Endothelial cell of umbilical vein (primary cell): Measurements from ENCODE around the gene LAMB2. TPM values are rescaled to one million over a fixed set of nuclear protein-coding genes. Genes with fewer than 3 reads are reported as not detected.

Experiments used
- BruUV-seq: library from RNA; stranded (reverse); fragments of 400-500 nt; replicated peaks from 2 replicates; lab custom pipeline; 2021; lab: Mats Ljungman, UMichigan
- CTCF ChIA-PET: fragments of 300-600, 350-600 bp; sonication (Branson Sonifier 250); formaldehyde crosslinking; loops from one replicate; lab custom pipeline; 2021; ENCODE audit warnings: antibody characterized with exemption, inconsistent platforms; lab: Charles Lee
- POLR2A ChIA-PET: fragments of 300-600, 350-600 bp; sonication (Branson Sonifier 250); formaldehyde crosslinking; loops from one replicate; lab custom pipeline; 2021; ENCODE audit warnings: antibody characterized with exemption, inconsistent platforms; lab: Charles Lee
- DNase-seq: peaks from one replicate; pipeline ENCODE4 v3.0.0-alpha.2; 2011; ENCODE audit warnings: low read depth, low spot score
- FAIRE-seq: peaks from 2 replicates; lab custom pipeline; 2011; peaks lifted over from hg19 to GRCh38; lab: Jason Lieb, UNC
- H2AFZ ChIP-seq: 2 replicates; pipeline ENCODE4 v1.6.0; 2012; ENCODE audit warnings: low read depth, low read length, control low read depth, inconsistent platforms
- H3K27ac ChIP-seq: 2 replicates; pipeline ENCODE4 v1.5.1; 2011; ENCODE audit warnings: low read depth, mild to moderate bottlenecking, control low read depth, low read length, moderate library complexity; ENCODE audit not compliant: insufficient read depth
- H3K27me3 ChIP-seq, 2 experiments: 2 replicates each; pipeline versions ENCODE4 v1.6.0 to v1.6.1; 2011; ENCODE audit warnings: low read length in 2 of 2, mixed read lengths in 1 of 2; ENCODE audit not compliant: control insufficient read depth in 2 of 2, insufficient read depth in 2 of 2
- H3K36me3 ChIP-seq, 2 experiments: 2 replicates in 1 of 2; 3 replicates in 1 of 2; pipeline ENCODE4 v1.5.1; 2011; ENCODE audit warnings: low read length in 2 of 2, mild to moderate bottlenecking in 1 of 2, moderate library complexity in 1 of 2; ENCODE audit not compliant: control insufficient read depth in 2 of 2, insufficient read depth in 2 of 2; ENCODE audit errors: extremely low read depth in 1 of 2
- H3K4me1 ChIP-seq: 3 replicates; pipeline ENCODE4 v1.5.1; 2011; ENCODE audit warnings: mild to moderate bottlenecking, low read length; ENCODE audit not compliant: control insufficient read depth, insufficient read depth; ENCODE audit errors: extremely low read depth
- H3K4me2 ChIP-seq: 2 replicates; pipeline ENCODE4 v1.6.1; 2011; ENCODE audit warnings: low read length, control low read depth, mixed read lengths; ENCODE audit not compliant: insufficient read depth
- H3K4me3 ChIP-seq, 3 experiments: fragments of 200-600 bp in 1 of 3; sonication (generic), shearing (Covaris generic) in 1 of 3; replicated peaks in 1 of 3; 2 replicates each; pipeline ENCODE4 v1.5.1; 2011 to 2016; ENCODE audit warnings: control low read depth in 3 of 3, low read length in 3 of 3, mild to moderate bottlenecking in 2 of 3, inconsistent platforms in 1 of 3, low read depth in 1 of 3, moderate library complexity in 1 of 3; ENCODE audit not compliant: insufficient read depth in 1 of 3
- H3K79me2 ChIP-seq: 2 replicates; pipeline ENCODE4 v1.6.0; 2012; ENCODE audit warnings: low read length, inconsistent platforms; ENCODE audit not compliant: control insufficient read depth, insufficient read depth
- H3K9ac ChIP-seq: replicated peaks from 2 replicates; pipeline ENCODE3; 2011; ENCODE audit warnings: low read length, control low read depth; ENCODE audit not compliant: insufficient read depth; ENCODE audit errors: extremely low read depth
- H3K9me1 ChIP-seq: replicated peaks from 3 replicates; pipeline ENCODE4 v1.6.0; 2011; ENCODE audit warnings: mild to moderate bottlenecking, low read length; ENCODE audit not compliant: control insufficient read depth, insufficient read depth; ENCODE audit errors: extremely low read depth
- H3K9me3 ChIP-seq: replicated peaks from 2 replicates; pipeline ENCODE4 v1.5.1; 2012; ENCODE audit warnings: low read length, inconsistent platforms; ENCODE audit not compliant: control insufficient read depth, insufficient read depth
- H4K20me1 ChIP-seq: replicated peaks from 2 replicates; pipeline ENCODE3; 2011; ENCODE audit warnings: mild to moderate bottlenecking, low read length; ENCODE audit not compliant: control insufficient read depth, insufficient read depth; ENCODE audit errors: extremely low read depth
- CTCF ChIP-seq, 2 donors: IDR thresholded peaks; 1 replicate in 1 of 2; 2 replicates in 1 of 2; pipeline ENCODE4 v1.5.1; 2011; ENCODE audit warnings: low read length in 2 of 2, mild to moderate bottlenecking in 2 of 2, moderate library complexity in 2 of 2, control low read depth in 1 of 2, inconsistent platforms in 1 of 2, low read depth in 1 of 2; ENCODE audit not compliant: insufficient read depth in 1 of 2; ENCODE audit errors: extremely low read depth in 1 of 2
- FOS ChIP-seq: IDR thresholded peaks from 2 replicates; pipeline ENCODE4 v1.6.1; 2011; ENCODE audit warnings: mild to moderate bottlenecking, low read length, moderate library complexity, borderline replicate concordance; ENCODE audit not compliant: insufficient read depth
- MAX ChIP-seq: IDR thresholded peaks from 2 replicates; pipeline ENCODE4 v1.6.1; 2011; ENCODE audit not compliant: insufficient read depth, insufficient read length
- MYC ChIP-seq: IDR thresholded peaks from one replicate; pipeline ENCODE4 v1.6.1; 2011; ENCODE audit warnings: mild to moderate bottlenecking, low read depth, low read length
- POLR2A ChIP-seq: IDR thresholded peaks from 2 replicates; pipeline ENCODE4 v1.6.1; 2012; ENCODE audit warnings: low read depth, mild to moderate bottlenecking, control low read depth, low read length
- POLR2AphosphoS5 ChIP-seq: IDR thresholded peaks from 2 replicates; pipeline ENCODE4 v1.6.1; 2012; ENCODE audit warnings: low read depth, mild to moderate bottlenecking, control low read depth, low read length, moderate library complexity; ENCODE audit not compliant: insufficient read depth
- dilution Hi-C: fragments of 300-500 bp; cut with MboI; formaldehyde crosslinking; loops from one replicate; pipeline ENCODE4 v1.15.0; 2019; ENCODE audit warnings: low sequenced_read_pairs; ENCODE audit not compliant: extremely low pct_ligation_motif_present
- intact Hi-C: fragments of 100-400 bp; cut with micrococcal nuclease; formaldehyde crosslinking; loops from one replicate; pipeline ENCODE4 v1.10.0; 2022
- polyA plus RNA-seq, 4 experiments: library from polyadenylated mRNA; depleted of rRNA in 3 of 4; stranded (reverse) in 3 of 4; unstranded in 1 of 4; fragments of >200 nt; gene quantifications; 2 replicates each; pipeline versions ENCODE4 v1.2.1 to v1.2.3, GENCODE V29; 2011 to 2012; ENCODE audit warnings: missing spikeins in 1 of 4
- total RNA-seq: library from RNA; stranded (reverse); gene quantifications from 2 replicates; pipeline ENCODE4 v1.2.3, GENCODE V29; 2021

Gene LAMB2
- total and polyA plus RNA-seq, 2 donors (not counting 3 experiments of a cell fraction or from before 2014, with no cell fraction given): 423 to 764 TPM

- no TSS peak for BruUV-seq
- Histone ChIP-seq H3K79me2 (peaks cover 23% of the 10 kb centered on the region), H3K27me3 (peaks cover 0 to 3% of the 10 kb centered on the region in 2 experiments), H3K4me2 (no peak overlapping the region), H3K4me1 (peaks cover 14% of the 10 kb centered on the region), H3K9ac (no peak overlapping the region), H3K4me3 (no peak overlapping the region), H2AFZ (no peak overlapping the region), H3K27ac (no peak overlapping the region), H4K20me1 (no peaks in the 10 kb centered on the region), H3K36me3 (peaks cover 0 to 10% of the 10 kb centered on the region in 2 experiments), H3K9me1 (no peaks in the 10 kb centered on the region), H3K9me3 (no peaks in the 10 kb centered on the region)
- DNase-seq: no peak
- FAIRE-seq: no peak
- ChIA-PET POLR2A (no interaction called here), CTCF (interaction anchor here (1.0 kb wide), 1 partner anchor 15 kb away, joined by 3 read pairs; the partner anchor contains the start of gene USP19)
- dilution Hi-C loops (no loop called here), intact Hi-C loops (no loop called here)
- TF ChIP-seq FOS (no peak), POLR2A (no peak), CTCF (IDR thresholded peaks at IDR 0.05; ENCODE audit: extremely low read depth in 1 of 2, insufficient read depth in 1 of 2, low read depth in 1 of 2, low read length in 2 of 2) (no peak)
These were observed 2.6 kb upstream of the LAMB2 start for GRCh38 chr3:49135499-49135898.

GRCh38 chr3:49134471-49135265, 1.8 kb upstream of the LAMB2 start:
- H4K20me1 ChIP-seq: no peaks in the 10 kb centered on the region
- ChIA-PET CTCF (interaction anchor here (1.0 to 3.2 kb wide), 2 partner anchors 14 to 36 kb away, joined by 3 to 16 read pairs; partner anchors contain the start of genes KLHDC8B and USP19), POLR2A (interaction anchor here (0.6 kb wide), 1 partner anchor 35 kb away, joined by 3 read pairs; no protein-coding TSS in a partner anchor)
- H3K27ac ChIP-seq: no peak overlapping the region
- no peak overlapping the region for H3K4me3 ChIP-seq
- H3K27me3 ChIP-seq: peaks cover 0 to 1% of the 10 kb centered on the region in 2 experiments
- no peaks in the 10 kb centered on the region for H3K9me3 ChIP-seq
- H3K4me1 ChIP-seq: peaks cover 14% of the 10 kb centered on the region
- BruUV-seq: no TSS peak
- no peak overlapping the region for H3K4me2 ChIP-seq
- peaks cover 0 to 18% of the 10 kb centered on the region in 2 experiments for H3K36me3 ChIP-seq
- TF ChIP-seq POLR2AphosphoS5 (no peak), MYC (no peak), MAX (no peak), FOS (no peak)
- no peak overlapping the region for H2AFZ ChIP-seq
- no peak for FAIRE-seq
- H3K79me2 ChIP-seq: peaks cover 25% of the 10 kb centered on the region
- intact Hi-C loops: no loop called here
- DNase-seq: no peak
- no peak overlapping the region for H3K9ac ChIP-seq
- dilution Hi-C loops: no loop called here
- no peaks in the 10 kb centered on the region for H3K9me1 ChIP-seq
